Activated T-helper 1 cell treated with Interleukin-2 at 50 U/mL for 16 hours (primary cell): Measurements from ENCODE around the gene ATP7A.
"Not testable (repeated sequence)": the region's sequence is repeated elsewhere in the genome, so short reads cannot be mapped to it uniquely, and the experiment has no call there.

ENCODE experiments used
- DNase-seq: peaks from one replicate; pipeline ENCODE4 v3.0.0-alpha.2; 2020; ENCODE audit warnings: low read depth

The ATP7A gene

GRCh38 chrX:77910108-77910840 lies at the start of gene ATP7A:
Gene ATP7A (plus strand): TSS chrX:77910693. CDS start chrX:77971642, 60,949 bp downstream.
- DNase-seq = peak; percentile 84

- no peak for DNase-seq
These were observed 35.1 kb upstream of the ATP7A start for GRCh38 chrX:77875372-77875771.

- DNase-seq = not testable (repeated sequence)
These were observed 29.1 kb upstream of the ATP7A start for GRCh38 chrX:77881418-77881817.

DNA sequence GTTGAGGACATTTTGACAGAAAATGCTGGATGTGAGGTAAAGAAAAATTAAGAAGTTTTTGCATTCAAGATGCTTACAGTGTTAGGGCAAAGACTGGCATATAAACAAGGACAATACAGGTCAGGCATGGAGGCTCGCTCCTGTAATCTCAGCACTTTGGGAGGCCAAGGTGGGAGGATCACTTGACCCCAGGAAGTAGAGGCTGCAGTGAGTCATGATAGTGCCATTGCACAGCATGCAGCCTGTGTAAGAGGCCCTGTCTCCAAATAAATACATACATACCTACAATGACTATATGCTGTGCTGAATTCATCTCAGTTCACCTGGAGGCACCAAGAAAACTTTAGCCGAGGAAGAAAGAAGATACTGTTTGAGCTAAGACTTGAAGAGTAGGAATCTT lies 17.6 kb upstream of the ATP7A start:
- no peak for DNase-seq

- no peak for DNase-seq
These were observed 16.8 kb upstream of the ATP7A start for GRCh38 chrX:77893713-77894112.

- DNase-seq = peak; percentile 80
These were observed 15.3 kb upstream of the ATP7A start, which contains the start of gene MAGT1 for GRCh38 chrX:77894921-77895886. Gene MAGT1 (minus strand): TSS chrX:77895435. CDS start chrX:77895410, 25 bp downstream.

DNA sequence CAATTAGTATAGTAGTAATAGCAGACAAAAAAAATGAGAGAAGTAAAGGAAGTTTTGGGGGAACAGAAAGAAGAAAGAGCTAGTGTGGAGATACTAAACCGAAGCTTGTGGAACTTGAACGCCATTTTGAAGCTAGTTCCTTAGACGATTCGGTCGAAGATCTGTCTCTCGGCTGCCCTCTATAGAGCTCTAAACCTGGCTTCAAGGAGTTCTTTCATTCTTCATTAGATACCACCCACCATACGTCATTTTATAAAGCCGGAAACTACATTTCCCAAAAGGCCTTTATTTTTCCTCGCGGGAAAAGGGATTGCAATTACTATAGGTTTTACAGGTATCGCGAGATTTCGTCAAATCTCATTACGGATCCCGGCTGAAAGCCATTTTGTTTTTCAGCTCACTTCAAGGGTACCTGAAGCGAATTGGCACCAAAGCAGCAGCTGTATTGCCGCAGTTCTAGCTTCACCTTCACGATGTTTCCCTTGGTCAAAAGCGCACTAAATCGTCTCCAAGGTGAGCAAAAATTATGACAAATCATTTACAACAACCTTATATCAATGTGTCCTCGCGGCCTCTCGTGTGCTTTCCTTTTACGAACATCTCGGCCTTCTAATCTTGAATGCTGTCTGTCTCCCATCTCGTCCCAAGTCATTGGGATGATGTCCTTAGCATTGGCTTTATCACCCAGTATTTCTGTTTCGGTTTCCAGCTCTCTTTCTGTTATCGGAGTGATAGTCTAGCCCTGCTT lies 11.2 kb upstream of the ATP7A start, which contains the start of gene COX7B:
TSS of gene COX7B (plus strand) at position 388 of the 748 bp plus-strand sequence. CDS start at position 474, 86 bp downstream.
- peak; percentile 33 for DNase-seq

GRCh38 chrX:77900688-77901087 lies 9.8 kb upstream of the ATP7A start:
- DNase-seq = no peak

- no peak for DNase-seq
These were observed 9.0 kb upstream of the ATP7A start for GRCh38 chrX:77901506-77901905.

GRCh38 chrX:77917294-77917933 lies 6.9 kb downstream of the ATP7A start:
- no peak for DNase-seq

DNA sequence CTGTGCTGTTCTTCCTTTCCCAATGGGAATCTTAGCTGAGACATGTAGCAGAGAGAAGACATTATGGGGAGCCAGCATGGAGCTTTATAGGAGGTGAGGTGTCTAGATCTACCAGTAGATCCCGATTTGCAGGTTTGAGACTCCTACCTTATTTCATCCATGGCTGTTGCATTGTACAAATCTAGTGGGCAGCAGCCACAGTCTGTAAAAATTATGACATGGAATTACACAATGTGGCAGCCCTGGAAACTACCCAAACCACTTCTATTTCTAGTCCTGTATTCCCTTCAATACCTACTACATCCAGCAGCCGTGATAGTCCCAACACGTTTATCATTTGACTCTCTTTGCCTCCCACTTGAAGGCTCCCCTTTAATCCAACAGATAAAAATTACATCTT lies 8.1 kb downstream of the ATP7A start:
- no peak for DNase-seq

DNA sequence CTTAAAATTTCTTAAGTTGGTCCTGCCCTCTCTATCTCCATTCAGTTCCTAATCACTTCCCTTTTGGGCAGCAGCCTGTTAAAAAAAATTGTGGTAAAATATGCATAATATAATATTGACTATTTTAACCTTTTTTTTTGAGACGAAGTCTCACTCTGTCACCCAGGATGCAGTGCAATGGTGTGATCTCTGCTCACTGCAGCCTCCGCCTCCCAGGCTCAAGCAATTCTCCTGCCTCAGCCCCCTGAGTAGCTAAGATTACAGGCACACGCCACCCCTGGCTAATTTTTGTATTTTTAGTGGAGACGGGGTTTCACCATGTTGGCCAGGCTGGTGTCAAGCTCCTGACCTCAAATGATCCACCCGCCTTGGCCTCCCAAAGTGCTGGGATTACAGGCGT lies 8.9 kb downstream of the ATP7A start:
- not testable (repeated sequence) for DNase-seq

- DNase-seq = no peak
These were observed 12.3 kb downstream of the ATP7A start for GRCh38 chrX:77922787-77923186.

- no peak for DNase-seq
These were observed 13.9 kb downstream of the ATP7A start for GRCh38 chrX:77924320-77924859.

DNA sequence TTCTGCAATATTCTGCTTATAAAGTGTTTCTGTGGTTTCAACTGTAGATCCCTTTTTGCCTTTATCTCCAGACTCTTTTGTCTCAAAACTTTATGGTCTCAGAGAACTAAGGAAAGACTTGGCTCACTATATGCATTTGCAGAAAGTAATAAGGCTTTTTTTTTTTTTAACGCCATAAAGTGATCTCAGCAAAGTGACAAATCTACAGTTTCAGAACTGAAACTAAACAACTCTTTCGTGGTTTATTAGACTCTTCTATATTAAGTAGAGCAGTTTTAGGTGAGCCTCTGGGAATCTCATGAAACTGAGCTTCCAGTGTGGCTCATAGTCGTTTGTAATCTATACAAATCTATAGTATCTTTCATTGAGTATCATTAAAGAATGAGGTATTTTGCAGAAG lies 15.3 kb downstream of the ATP7A start:
- DNase-seq = no peak

DNA sequence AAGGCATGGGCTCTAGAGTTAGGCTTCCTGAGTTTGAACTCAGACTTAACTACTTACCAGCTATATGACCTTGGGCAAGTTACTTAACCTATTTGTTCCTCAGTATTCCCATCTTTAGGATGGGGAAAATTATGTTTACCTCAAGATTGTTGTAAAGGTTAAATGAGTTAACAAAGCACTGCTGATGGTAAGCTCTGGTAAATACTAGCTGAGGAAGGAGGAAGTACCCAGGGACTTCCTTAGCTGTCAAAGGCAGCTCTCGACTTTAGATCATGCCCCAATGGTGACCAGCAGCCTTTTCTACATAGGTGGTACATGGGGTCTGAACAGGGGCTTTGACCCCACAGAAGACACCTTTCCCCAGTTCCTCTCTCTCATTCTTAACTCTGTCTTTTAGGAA lies 20.1 kb downstream of the ATP7A start:
- no peak for DNase-seq

DNA sequence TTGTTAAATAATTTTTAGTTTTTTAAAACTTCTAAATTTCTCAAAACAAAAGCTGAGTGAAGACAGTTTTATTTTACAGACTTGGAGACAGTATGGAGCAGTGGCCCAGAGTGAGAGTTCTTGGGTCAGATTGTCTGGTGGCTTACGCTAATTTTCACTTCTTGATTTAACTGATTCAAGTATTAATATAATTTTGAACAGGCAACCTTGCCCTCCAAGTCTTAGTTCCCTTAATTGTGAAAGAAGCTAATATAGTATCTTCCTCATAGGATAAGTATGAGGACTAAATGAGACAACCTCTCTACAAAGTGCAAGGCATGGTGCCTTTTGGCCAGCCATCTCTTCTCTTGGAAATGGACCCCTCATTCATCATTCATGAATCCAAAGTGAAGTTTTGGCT lies 25.4 kb downstream of the ATP7A start:
- no peak for DNase-seq

DNA sequence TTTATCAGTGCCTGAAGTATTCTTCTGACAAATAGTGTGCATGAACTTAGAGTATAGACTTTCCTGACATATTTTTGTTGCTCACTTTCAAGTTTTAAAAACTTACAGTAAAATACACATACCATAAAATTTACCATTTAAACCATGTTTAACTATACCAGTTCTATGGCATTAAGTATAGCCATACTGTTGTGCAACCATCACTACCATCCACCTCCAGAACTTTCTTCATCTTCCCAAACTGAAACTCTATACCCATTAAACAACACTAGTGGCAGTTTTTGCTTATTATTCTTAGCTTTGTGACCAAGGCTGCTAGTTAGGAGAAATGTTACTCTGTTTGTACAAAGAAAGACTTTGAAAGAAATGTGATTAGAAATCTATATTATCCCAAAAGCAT lies 25.8 kb downstream of the ATP7A start:
- no peak for DNase-seq

- DNase-seq = no peak
These were observed 26.8 kb downstream of the ATP7A start for GRCh38 chrX:77937291-77937690.

DNA sequence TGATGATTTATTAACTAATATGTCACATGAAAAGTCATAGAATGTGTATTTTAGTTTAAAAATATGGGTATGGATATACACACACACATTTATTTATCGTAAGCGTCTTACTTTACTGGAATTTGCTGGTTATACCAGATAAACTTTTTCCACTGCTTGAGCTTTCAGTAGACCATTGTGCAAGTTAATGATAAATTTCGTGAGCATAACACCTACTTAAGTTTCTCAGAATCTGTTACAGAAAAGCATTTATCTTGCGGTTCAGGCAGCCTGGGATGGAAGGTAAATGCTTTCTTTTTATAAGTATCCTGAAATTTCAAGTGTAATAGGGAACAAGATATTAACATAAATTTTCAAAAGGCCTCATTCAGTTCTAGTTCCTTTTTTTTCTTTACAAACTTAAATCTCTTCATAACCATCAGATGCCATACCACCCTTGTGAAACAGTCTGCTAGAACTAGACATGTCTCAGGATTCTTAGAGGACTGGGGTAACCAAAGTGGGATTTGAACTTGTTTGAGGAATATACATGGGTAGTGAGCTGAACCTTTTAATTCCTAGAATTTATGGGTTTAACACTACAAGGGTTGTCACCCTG lies 27.7 kb downstream of the ATP7A start:
- no peak for DNase-seq

DNA sequence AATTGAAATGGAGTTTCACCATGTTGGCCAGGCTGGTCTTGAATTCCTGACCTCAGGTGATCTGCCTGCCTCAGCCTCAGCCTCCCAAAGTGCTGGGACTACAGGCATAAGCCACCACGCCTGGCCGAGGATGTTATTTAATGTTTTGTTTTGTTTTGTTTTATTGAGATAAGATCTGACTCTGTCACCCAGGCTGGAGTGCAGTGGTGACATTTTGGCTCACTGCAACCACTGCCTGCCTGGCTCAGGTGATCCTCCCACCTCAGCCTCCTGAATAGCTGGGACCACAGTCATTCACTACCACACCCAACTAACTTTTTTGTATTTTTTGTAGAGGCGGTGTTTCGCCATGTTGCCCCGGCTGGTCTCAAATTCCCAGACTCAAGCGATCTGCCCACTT lies 34.5 kb downstream of the ATP7A start:
- not testable (repeated sequence) for DNase-seq
